ENCODE results near the gene MIX23. TPM values are rescaled to one million over a fixed set of nuclear protein-coding genes. Genes with fewer than 3 reads are reported as not detected.

MIX23 gene
- total RNA-seq, 1 donor from 2014 or later = 20.2 TPM

DNA sequence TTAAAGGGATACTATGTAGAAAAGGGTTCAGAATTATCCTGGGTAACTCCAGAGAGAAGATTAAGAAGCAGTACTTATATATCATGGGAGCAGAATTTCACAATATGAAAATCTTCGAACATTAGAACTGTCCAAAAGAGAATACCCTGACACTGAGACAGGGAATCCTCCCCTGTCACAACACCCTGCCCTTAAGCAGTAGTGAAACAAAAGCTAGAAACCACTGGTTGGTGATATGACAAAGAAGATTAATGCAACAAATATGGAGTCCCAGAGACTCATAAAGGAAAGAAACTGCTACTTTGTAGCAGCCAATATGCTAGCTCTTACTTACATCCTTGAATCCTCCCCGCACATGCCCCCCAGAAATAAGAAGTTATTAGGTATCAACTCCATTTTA, 18.5 kb downstream of the MIX23 start:
- no peaks in the 10 kb centered on the region for H3K9me3 Mint-ChIP-seq (ENCODE audit: unreplicated experiment)
- no peaks in the 10 kb centered on the region for H3K36me3 Mint-ChIP-seq (ENCODE audit: unreplicated experiment)
- DNase-seq = no peak
- H3K27ac Mint-ChIP-seq (ENCODE audit: unreplicated experiment) = no peak overlapping the region
- TF ChIP-seq, protein P1, sequence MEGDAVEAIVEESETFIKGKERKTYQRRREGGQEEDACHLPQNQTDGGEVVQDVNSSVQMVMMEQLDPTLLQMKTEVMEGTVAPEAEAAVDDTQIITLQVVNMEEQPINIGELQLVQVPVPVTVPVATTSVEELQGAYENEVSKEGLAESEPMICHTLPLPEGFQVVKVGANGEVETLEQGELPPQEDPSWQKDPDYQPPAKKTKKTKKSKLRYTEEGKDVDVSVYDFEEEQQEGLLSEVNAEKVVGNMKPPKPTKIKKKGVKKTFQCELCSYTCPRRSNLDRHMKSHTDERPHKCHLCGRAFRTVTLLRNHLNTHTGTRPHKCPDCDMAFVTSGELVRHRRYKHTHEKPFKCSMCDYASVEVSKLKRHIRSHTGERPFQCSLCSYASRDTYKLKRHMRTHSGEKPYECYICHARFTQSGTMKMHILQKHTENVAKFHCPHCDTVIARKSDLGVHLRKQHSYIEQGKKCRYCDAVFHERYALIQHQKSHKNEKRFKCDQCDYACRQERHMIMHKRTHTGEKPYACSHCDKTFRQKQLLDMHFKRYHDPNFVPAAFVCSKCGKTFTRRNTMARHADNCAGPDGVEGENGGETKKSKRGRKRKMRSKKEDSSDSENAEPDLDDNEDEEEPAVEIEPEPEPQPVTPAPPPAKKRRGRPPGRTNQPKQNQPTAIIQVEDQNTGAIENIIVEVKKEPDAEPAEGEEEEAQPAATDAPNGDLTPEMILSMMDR (IDR thresholded peaks at IDR 0.05; ENCODE audit: partially characterized antibody, unreplicated experiment) = no peak
- H3K27me3 Mint-ChIP-seq (ENCODE audit: unreplicated experiment) = no peaks in the 10 kb centered on the region
- H3K4me3 Mint-ChIP-seq (ENCODE audit: unreplicated experiment) = no peak overlapping the region
- no peaks in the 10 kb centered on the region for H3K4me1 Mint-ChIP-seq (ENCODE audit: low read depth, unreplicated experiment)

DNA sequence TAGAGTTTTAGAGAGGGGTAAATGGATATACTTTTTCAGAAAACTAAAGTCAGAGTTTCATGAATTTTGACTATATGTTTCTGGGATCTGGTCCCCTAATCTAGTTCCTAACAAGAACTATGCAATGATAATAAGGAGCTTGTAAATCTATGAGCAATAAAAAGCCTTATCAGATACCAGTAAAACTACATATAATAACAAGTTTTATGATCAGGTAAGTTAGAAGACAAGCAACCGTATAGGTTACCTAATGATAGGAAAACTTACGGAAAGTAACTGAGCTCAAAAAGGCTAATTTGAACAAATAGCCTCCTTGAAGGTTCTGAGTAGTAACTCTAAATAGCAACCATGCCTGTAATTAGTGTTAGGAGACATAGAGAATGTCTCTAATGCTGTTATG, 21.0 kb downstream of the MIX23 start:
- Mint-ChIP-seq H3K9me3 (ENCODE audit: unreplicated experiment) (no peaks in the 10 kb centered on the region), H3K4me1 (ENCODE audit: low read depth, unreplicated experiment) (no peaks in the 10 kb centered on the region), H3K27me3 (ENCODE audit: unreplicated experiment) (no peaks in the 10 kb centered on the region), H3K27ac (ENCODE audit: unreplicated experiment) (no peak overlapping the region), H3K36me3 (ENCODE audit: unreplicated experiment) (no peaks in the 10 kb centered on the region), H3K4me3 (ENCODE audit: unreplicated experiment) (no peak overlapping the region)
- no peak for DNase-seq
- TF ChIP-seq, protein P1 (IDR thresholded peaks at IDR 0.05; ENCODE audit: partially characterized antibody, unreplicated experiment) = no peak

DNA sequence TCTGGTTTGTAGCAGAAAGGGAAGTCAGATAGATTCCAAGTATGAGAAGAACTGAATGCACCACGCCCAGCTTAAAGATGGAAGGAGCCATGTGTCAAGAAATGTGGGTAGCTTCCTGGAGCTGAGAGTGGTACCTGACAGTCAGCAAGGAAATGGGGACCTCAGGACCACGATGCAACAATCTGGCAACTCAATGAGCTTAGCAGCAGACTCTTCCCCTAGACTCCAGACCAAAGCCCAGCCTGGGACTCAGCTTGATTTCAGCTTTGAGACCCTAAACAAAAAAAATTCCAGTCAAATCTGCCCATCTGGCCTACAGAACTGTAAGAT, 24.4 kb downstream of the MIX23 start:
- Mint-ChIP-seq H3K27ac (ENCODE audit: unreplicated experiment) (no peak overlapping the region), H3K9me3 (ENCODE audit: unreplicated experiment) (no peaks in the 10 kb centered on the region), H3K36me3 (ENCODE audit: unreplicated experiment) (no peaks in the 10 kb centered on the region), H3K4me3 (ENCODE audit: unreplicated experiment) (no peak overlapping the region), H3K27me3 (ENCODE audit: unreplicated experiment) (no peaks in the 10 kb centered on the region), H3K4me1 (ENCODE audit: low read depth, unreplicated experiment) (no peaks in the 10 kb centered on the region)
- TF ChIP-seq, protein P1 (IDR thresholded peaks at IDR 0.05; ENCODE audit: partially characterized antibody, unreplicated experiment) = no peak
- no peak for DNase-seq

DNA sequence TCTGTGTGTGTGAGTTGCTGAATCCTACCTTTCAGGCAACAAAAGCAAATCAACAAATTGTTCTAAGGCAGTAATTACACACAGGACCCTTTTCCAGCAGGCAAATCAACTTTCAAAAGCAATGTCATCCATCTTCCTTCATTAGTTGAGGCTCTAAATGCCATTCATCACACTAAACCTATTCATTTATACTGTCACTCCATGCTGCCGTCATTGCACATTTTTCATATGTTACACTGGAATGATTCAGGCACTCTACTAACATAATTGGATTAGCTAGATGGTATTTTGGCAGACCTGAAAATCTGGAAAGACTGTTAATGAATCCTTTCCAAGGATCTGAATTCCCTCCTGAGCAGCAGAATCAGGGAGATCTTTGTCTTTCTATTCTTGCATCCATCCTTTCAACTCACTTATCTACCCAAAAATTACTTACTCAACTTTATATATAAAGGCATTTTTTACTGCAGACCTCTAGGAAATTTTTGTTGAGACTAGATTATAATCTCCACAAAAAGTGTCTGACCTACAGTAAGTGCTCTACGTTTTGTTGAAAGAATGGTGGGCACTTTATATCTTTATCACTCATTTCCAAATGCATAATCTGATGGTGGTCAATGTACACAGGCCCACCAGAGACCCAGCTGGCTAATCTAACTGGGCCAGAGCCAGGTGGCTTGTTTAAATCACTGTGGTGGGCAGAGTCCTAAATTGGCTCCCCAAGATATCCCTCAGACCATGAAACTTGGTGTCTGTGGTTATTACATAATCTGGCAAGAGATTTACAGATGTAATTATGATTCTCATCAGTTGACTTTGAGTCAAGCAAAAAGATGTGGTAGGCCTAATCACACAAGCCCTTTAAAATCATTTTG, 25.0 kb downstream of the MIX23 start:
- Mint-ChIP-seq H3K36me3 (ENCODE audit: unreplicated experiment) (no peaks in the 10 kb centered on the region), H3K4me1 (ENCODE audit: low read depth, unreplicated experiment) (no peaks in the 10 kb centered on the region), H3K27me3 (ENCODE audit: unreplicated experiment) (no peaks in the 10 kb centered on the region), H3K9me3 (ENCODE audit: unreplicated experiment) (no peaks in the 10 kb centered on the region), H3K27ac (ENCODE audit: unreplicated experiment) (no peak overlapping the region), H3K4me3 (ENCODE audit: unreplicated experiment) (no peak overlapping the region)
- no peak for DNase-seq
- TF ChIP-seq, protein P1 (IDR thresholded peaks at IDR 0.05; ENCODE audit: partially characterized antibody, unreplicated experiment) = no peak

DNA sequence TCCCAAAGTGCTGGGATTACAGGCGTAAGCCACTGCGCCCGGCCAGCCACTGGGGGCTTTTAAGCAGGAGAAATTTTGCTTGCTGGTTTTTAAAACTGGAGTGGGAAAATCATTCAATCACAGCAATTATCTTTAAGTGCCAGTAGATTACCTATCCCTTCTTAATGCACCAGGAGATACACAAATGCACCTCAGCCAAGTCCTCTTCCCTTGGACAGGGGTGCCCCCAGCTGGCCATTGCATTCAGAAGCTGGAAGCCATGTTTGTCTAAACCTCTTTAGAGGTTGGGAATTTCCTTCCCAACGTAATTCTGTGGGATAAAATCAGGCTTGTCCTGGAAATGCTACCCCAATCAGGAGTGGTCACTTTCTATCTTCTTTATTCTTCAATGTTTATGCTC, 26.6 kb downstream of the MIX23 start:
- H3K4me1 Mint-ChIP-seq (ENCODE audit: low read depth, unreplicated experiment) = no peaks in the 10 kb centered on the region
- H3K9me3 Mint-ChIP-seq (ENCODE audit: unreplicated experiment) = no peaks in the 10 kb centered on the region
- no peak overlapping the region for H3K4me3 Mint-ChIP-seq (ENCODE audit: unreplicated experiment)
- no peak overlapping the region for H3K27ac Mint-ChIP-seq (ENCODE audit: unreplicated experiment)
- H3K36me3 Mint-ChIP-seq (ENCODE audit: unreplicated experiment) = no peaks in the 10 kb centered on the region
- no peaks in the 10 kb centered on the region for H3K27me3 Mint-ChIP-seq (ENCODE audit: unreplicated experiment)
- TF ChIP-seq, protein P1 (IDR thresholded peaks at IDR 0.05; ENCODE audit: partially characterized antibody, unreplicated experiment) = no peak
- DNase-seq = peak; percentile 23

All from glutamatergic neuron (in vitro differentiated cells).